ENCODE results near the gene NANOS3. TPM values are rescaled to one million over a fixed set of nuclear protein-coding genes. Genes with fewer than 3 reads are reported as not detected.

The NANOS3 gene
- total RNA-seq, 2 experiments from 2014 or later: 2.3 TPM; not detected in 1

DNA sequence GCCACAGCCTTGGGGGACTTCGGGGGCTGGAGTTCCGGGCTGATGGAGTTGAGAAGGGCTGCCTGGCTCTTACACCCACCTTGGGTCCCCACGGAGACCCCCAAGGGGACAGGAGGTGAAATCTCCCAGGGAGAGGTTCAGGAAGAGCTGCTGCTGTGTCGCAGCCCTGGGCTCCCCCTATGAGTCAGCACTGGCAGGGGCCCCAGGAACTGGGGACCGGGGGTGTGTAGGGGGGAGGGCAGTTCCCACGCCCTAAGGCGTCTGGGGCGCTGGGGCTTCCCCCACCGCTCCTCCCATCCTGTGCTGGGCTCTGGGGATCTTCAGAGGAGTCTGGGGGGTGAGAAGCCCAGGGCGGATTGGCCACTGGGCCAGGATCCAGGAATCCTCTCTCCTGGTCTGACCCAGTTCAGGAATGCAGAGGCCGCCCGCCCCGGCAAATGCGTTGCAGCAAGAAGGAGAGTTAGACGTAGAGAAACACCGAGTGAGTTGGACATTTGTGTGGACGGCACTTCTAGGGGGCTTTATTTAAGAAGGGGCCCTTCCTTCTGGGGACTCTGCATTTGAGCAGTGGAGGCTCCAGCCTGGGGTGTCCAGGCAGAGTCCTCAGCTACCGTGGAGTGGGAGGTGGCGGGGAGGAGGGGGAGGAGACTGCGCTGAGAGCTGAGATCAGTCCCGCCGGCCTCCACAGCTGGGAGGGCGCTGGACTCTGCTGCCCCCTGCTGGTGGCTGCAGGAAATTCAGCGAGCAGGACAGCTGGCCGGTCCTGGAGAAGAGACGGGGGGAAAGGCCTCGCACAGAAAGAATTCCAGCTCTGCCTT, 15.0 kb upstream of the NANOS3 start:
- Mint-ChIP-seq H3K4me3 (peak overlapping the region; percentile 95), H3K27me3 (peaks cover 18% of the 10 kb centered on the region), H3K36me3 (no peaks in the 10 kb centered on the region), H3K27ac (peak overlapping the region; percentile 95), H3K9me3 (no peaks in the 10 kb centered on the region), H3K4me1 (peaks cover 42% of the 10 kb centered on the region)
- DNase-seq (peak; percentile 93), ATAC-seq (ENCODE audit: low read depth) (peak; percentile 93)
- POLR2A ChIA-PET: interaction anchor here (0.6 to 6.6 kb wide), 18 partner anchors 9 to 190 kb away, joined by 3 to 94 read pairs (median 10); partner anchors contain the start of genes C19orf53, MRI1 and ZSWIM4

DNA sequence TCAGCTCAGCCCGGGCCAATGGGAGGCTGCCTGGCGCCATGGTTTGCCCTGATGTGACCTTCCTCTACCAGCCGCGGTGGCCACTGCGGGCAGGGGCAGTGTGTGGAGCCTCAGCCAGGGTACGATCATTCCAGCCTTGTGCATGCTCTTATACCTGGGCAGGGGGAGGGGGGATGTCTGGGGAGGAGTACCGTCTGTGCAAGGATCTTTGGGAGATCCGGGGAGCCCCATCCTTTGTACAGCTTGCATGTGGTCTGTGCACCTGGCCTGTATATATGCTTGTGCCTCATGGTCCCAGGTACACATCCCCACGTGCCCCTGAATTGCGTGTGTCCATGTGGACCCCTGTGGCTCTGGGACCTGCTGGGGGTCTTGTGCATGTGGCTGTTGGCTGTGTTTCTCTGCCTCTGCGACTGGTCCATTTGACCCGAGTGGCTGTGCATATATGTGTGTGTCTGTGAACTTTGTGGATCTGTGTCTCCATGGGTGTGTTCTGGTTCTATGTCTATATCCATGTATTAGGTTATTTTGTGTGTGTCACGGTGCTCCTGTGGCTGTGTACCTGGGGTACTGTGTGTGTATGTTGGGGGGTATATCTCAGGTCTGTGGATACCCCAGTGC, 12.8 kb upstream of the NANOS3 start:
- Mint-ChIP-seq H3K27ac (peak overlapping the region; percentile 9), H3K4me1 (peaks cover 45% of the 10 kb centered on the region), H3K27me3 (peaks cover 18% of the 10 kb centered on the region), H3K36me3 (no peaks in the 10 kb centered on the region), H3K4me3 (peak overlapping the region; percentile 68), H3K9me3 (no peaks in the 10 kb centered on the region)
- DNase-seq (no peak), ATAC-seq (ENCODE audit: low read depth) (no peak)
- POLR2A ChIA-PET: interaction anchor here (0.6 to 6.6 kb wide), 9 partner anchors 18 to 272 kb away, joined by 3 to 94 read pairs (median 5); partner anchors contain the start of gene ASF1B

DNA sequence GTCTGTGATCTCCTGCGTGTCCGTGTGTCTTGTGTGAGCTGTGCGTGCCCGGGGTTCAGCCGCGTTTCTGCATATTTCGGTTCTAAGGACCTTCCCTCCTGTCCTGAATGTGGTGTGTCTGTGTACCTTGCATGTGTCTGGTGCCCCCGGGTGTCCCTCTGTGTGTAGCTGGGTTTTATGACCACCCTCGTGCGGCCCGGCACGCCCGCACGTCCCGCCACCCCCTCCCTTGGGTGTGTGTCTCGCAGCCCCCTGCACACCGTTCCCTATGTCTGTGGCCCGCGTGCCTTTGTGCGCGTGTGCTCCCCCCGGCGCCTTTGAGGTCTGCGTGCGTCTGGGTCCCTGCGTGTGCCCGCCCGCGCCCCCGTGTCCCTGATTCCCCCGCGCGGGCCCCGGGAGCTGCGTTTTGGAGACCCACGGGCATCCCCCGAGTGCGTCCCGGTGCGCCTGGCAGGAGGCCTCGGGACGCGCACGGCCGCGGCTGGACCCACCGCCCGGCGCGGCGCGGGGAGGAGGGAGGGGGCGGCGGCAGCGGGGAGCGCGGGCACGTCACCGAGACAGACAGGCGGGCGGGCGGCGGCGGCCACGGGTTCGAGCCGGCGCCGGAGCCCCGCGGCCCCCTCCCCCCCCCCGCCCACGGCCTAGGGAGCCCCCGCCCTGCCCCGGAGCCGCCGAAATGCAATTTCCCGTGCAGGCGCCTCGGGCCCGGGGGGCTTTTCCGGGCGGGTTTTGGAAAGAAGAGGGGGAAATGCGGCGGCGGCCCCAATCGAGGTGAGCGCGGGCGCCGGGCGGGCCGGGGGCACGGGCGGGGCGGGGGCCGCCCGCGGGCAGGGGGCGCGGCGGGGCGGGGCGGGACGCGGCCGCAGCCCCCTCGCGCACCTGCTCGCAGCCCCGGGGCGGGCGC, 12.0 kb upstream of the NANOS3 start:
- DNase-seq: no peak
- Mint-ChIP-seq H3K27ac (peak overlapping the region; percentile 9), H3K36me3 (no peaks in the 10 kb centered on the region), H3K4me3 (peak overlapping the region; percentile 68), H3K9me3 (no peaks in the 10 kb centered on the region), H3K4me1 (peaks cover 40% of the 10 kb centered on the region), H3K27me3 (peaks cover 18% of the 10 kb centered on the region)
- ATAC-seq (ENCODE audit: low read depth): no peak
- POLR2A ChIA-PET: interaction anchor here (1.0 to 6.6 kb wide), 4 partner anchors 19 to 209 kb away, joined by 3 to 94 read pairs (median 4); no protein-coding TSS in a partner anchor

- H3K4me3 Mint-ChIP-seq: peak overlapping the region; percentile 43
- H3K27ac Mint-ChIP-seq: peak overlapping the region; percentile 13
- peaks cover 18% of the 10 kb centered on the region for H3K27me3 Mint-ChIP-seq
- DNase-seq (peak; percentile 62), ATAC-seq (ENCODE audit: low read depth) (no peak)
- H3K9me3 Mint-ChIP-seq: no peaks in the 10 kb centered on the region
- peaks cover 39% of the 10 kb centered on the region for H3K4me1 Mint-ChIP-seq
- no peaks in the 10 kb centered on the region for H3K36me3 Mint-ChIP-seq
- POLR2A ChIA-PET: interaction anchor here (0.5 to 6.6 kb wide), 6 partner anchors 24 to 224 kb away, joined by 3 to 94 read pairs (median 3); no protein-coding TSS in a partner anchor
Observed at GRCh38 chr19:13865571-13866462, 11.1 kb upstream of the NANOS3 start.

- H3K36me3 Mint-ChIP-seq: no peaks in the 10 kb centered on the region
- H3K4me1 Mint-ChIP-seq: peaks cover 33% of the 10 kb centered on the region
- POLR2A ChIA-PET: interaction anchor here (0.5 to 6.6 kb wide), 5 partner anchors 25 to 207 kb away, joined by 3 to 94 read pairs (median 3); no protein-coding TSS in a partner anchor
- peak overlapping the region; percentile 13 for H3K27ac Mint-ChIP-seq
- no peak for DNase-seq
- ATAC-seq (ENCODE audit: low read depth): no peak
- H3K4me3 Mint-ChIP-seq: peak overlapping the region; percentile 43
- peaks cover 19% of the 10 kb centered on the region for H3K27me3 Mint-ChIP-seq
- no peaks in the 10 kb centered on the region for H3K9me3 Mint-ChIP-seq
Observed at GRCh38 chr19:13866463-13867046, 10.4 kb upstream of the NANOS3 start.

- POLR2A ChIA-PET: interaction anchor here (0.5 kb wide), 1 partner anchor 104 kb away, joined by 5 read pairs; the partner anchor contains the start of gene MRI1
- H3K4me3 Mint-ChIP-seq: no peak overlapping the region
Observed at GRCh38 chr19:13868663-13869062, 8.3 kb upstream of the NANOS3 start.

DNA sequence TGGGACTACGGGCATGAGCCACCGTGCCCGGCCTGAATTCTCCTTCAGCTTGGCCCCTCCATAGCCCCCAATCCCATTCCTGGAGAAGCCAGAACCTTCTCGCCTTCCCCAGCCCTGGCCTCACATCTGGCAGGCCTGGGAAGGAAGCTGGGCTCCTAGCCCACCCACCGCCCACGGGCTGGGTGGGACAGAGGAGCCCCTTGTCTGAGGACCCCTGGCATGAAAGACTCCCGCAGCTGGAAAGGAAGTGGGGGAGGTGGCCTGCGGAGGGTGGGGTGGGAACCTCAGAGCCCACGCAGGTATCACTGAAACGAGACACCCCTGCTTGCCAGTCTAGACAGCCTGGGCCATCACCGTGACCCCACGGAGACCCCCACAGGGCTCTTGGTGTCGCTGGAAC, 7.7 kb upstream of the NANOS3 start:
- H3K27ac Mint-ChIP-seq: no peak overlapping the region
- DNase-seq (no peak), ATAC-seq (ENCODE audit: low read depth) (no peak)
- POLR2A ChIA-PET: interaction anchor here (0.5 kb wide), 1 partner anchor 215 kb away, joined by 3 read pairs; no protein-coding TSS in a partner anchor
- H3K4me1 Mint-ChIP-seq: peaks cover 17% of the 10 kb centered on the region
- peaks cover 23% of the 10 kb centered on the region for H3K27me3 Mint-ChIP-seq
- no peak overlapping the region for H3K4me3 Mint-ChIP-seq
- no peaks in the 10 kb centered on the region for H3K9me3 Mint-ChIP-seq
- H3K36me3 Mint-ChIP-seq: no peaks in the 10 kb centered on the region

More at GRCh38 chr19:13868663-13869062, 8.3 kb upstream of the NANOS3 start:
- Mint-ChIP-seq H3K9me3 (no peaks in the 10 kb centered on the region), H3K27me3 (peaks cover 28% of the 10 kb centered on the region), H3K27ac (no peak overlapping the region), H3K4me1 (peaks cover 21% of the 10 kb centered on the region), H3K36me3 (no peaks in the 10 kb centered on the region)
- DNase-seq: no peak
- no peak for ATAC-seq (ENCODE audit: low read depth)

GRCh38 chr19:13870873-13871272, 6.1 kb upstream of the NANOS3 start:
- DNase-seq: no peak
- no peak overlapping the region for H3K27ac Mint-ChIP-seq
- peaks cover 26% of the 10 kb centered on the region for H3K27me3 Mint-ChIP-seq
- ATAC-seq (ENCODE audit: low read depth): no peak
- no peak overlapping the region for H3K4me3 Mint-ChIP-seq
- POLR2A ChIA-PET: interaction anchor here (0.6 kb wide), 1 partner anchor 167 kb away, joined by 4 read pairs; no protein-coding TSS in a partner anchor
- H3K9me3 Mint-ChIP-seq: no peaks in the 10 kb centered on the region
- peaks cover 14% of the 10 kb centered on the region for H3K4me1 Mint-ChIP-seq
- H3K36me3 Mint-ChIP-seq: no peaks in the 10 kb centered on the region

- ATAC-seq (ENCODE audit: low read depth) (no peak), DNase-seq (no peak)
- Mint-ChIP-seq H3K4me1 (peaks cover 8% of the 10 kb centered on the region), H3K27me3 (peaks cover 19% of the 10 kb centered on the region), H3K27ac (no peak overlapping the region), H3K36me3 (no peaks in the 10 kb centered on the region), H3K4me3 (peak overlapping the region; percentile 75), H3K9me3 (no peaks in the 10 kb centered on the region)
- POLR2A ChIA-PET: interaction anchor here (1.2 kb wide), 1 partner anchor 11 kb away, joined by 4 read pairs; no protein-coding TSS in a partner anchor
Observed at GRCh38 chr19:13872339-13872694, 4.6 kb upstream of the NANOS3 start.

GRCh38 chr19:13872695-13873389, 4.1 kb upstream of the NANOS3 start:
- Mint-ChIP-seq H3K4me3 (peak overlapping the region; percentile 75), H3K27ac (no peak overlapping the region), H3K4me1 (peaks cover 6% of the 10 kb centered on the region), H3K9me3 (no peaks in the 10 kb centered on the region), H3K27me3 (peaks cover 19% of the 10 kb centered on the region), H3K36me3 (no peaks in the 10 kb centered on the region)
- POLR2A ChIA-PET: interaction anchor here (1.2 kb wide), 1 partner anchor 11 kb away, joined by 4 read pairs; no protein-coding TSS in a partner anchor
- ATAC-seq (ENCODE audit: low read depth): peak; percentile 78
- DNase-seq: peak; percentile 70

DNA sequence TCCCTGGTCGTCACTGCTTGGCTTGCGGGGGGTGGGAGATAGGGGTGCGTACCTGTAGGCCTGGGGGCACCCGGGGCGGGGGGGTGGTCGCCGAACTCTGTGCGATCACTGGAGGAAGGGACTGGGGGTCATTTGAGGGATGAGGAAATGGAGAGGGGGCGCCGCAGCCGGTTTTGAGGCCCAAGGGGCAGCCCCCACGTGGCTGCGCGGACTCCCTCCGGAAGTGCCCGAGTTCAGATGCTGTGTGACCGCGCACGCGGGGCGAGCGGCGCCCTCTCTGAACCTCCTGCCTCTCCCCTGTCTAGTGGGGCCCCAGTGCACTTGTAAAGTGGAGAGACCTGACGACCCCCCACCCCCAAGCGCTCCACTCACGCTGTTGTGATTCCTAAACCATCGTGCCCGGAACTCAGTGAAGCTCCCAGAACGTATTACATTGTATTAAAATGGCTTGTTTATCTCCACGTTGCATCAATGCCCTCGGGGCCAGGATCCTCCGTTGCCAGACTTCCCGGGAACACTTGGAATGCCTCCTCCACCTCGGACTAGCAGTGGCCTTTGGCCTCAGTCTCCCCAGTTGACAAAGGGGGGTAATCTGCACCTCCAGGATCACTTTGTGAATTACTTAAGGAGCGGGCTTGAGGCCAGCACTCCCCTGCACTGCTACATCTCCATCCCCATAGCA, 3.0 kb upstream of the NANOS3 start:
- no peaks in the 10 kb centered on the region for H3K36me3 Mint-ChIP-seq
- H3K27me3 Mint-ChIP-seq: peaks cover 19% of the 10 kb centered on the region
- peaks cover 4% of the 10 kb centered on the region for H3K4me1 Mint-ChIP-seq
- POLR2A ChIA-PET: no interaction called here
- ATAC-seq (ENCODE audit: low read depth) (no peak), DNase-seq (no peak)
- no peaks in the 10 kb centered on the region for H3K9me3 Mint-ChIP-seq
- H3K4me3 Mint-ChIP-seq: no peak overlapping the region
- no peak overlapping the region for H3K27ac Mint-ChIP-seq
